ENCODE data around the gene DNHD1.
"Not testable (repeated sequence)": the region's sequence is repeated elsewhere in the genome, so short reads cannot be mapped to it uniquely, and the experiment has no call there.

DNHD1 gene

DNA sequence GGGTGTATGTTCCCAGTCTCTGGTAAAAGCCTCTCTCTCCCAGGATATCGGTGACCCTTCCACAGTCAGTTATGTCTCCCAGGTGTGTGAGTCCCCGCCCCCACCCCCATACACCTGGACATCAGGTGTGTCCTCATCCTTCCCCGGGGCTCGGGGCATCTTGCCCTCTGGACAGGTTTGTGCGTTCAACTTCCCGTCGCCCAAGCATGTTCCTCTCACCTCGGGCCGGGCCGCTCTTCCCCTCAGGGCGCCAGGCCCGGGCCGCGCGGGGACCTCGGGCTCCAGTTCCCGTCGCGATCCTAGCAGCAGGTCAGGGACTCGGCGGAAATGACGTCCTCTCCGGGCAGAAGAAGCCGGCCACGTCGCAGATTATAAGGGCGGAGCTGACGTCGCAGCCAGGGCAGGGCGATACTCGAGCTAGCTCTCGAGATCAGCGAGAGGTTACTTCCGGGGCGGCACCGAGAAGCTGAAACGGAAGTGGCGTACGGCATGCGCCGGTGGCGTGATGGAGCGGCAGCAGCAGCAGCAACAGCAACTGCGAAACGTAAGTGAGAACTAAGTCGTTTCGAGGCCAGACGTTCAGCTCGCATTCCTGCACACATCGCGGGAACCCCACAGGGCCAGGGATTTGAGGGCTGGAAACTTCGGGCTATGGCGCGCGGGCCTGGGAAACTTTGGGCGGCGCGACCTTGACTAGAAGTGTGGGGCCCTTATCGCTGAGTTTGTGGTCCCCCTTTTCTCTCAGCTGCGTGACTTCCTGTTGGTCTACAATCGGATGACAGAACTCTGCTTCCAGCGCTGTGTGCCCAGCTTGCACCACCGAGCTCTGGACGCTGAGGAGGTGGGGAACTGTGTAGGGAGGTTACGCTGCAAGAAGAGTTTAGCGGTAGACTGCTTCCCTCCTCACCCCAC lies 15.8 kb upstream of the DNHD1 start, which contains the start of the genes ARFIP2 and TIMM10B:
Gene ARFIP2 (minus strand): TSS at position 320 of the 912 bp plus-strand sequence. CDS start 910 bp downstream, outside the sequence.
Gene TIMM10B (plus strand): TSS at position 490 of the 912 bp plus-strand sequence. CDS start 16 bp downstream, at position 506.
- DNase-seq (ENCODE audit: low read depth in 2 of 2), result peak; percentile 83 to 86

GRCh38 chr11:6481924-6482275 lies 15.2 kb upstream of the DNHD1 start:
- no peak for DNase-seq (ENCODE audit: low read depth in 2 of 2)

DNA sequence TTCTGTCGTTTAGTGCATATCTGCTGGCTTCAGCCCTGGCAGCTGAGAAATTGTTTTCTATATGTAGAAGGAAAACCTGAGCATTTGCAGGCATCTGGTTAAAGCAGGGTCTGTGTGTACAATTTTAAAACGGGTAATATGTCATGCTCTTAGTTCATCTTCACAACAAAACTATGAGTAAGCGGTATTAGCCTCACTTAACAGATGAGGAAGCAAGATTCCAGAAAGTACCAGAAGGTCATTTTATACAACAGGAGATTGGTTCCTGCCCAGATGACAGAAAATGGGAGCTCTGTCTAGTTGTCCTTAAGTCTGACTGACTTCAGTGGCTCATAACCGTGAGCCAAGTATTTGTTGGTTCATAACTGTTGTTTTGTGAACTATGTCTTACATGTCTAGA lies 14.6 kb upstream of the DNHD1 start:
- no peak for DNase-seq (ENCODE audit: low read depth in 2 of 2)

- no peak for DNase-seq (ENCODE audit: low read depth in 2 of 2)
These were observed 14.1 kb upstream of the DNHD1 start for GRCh38 chr11:6483015-6483414.

DNA sequence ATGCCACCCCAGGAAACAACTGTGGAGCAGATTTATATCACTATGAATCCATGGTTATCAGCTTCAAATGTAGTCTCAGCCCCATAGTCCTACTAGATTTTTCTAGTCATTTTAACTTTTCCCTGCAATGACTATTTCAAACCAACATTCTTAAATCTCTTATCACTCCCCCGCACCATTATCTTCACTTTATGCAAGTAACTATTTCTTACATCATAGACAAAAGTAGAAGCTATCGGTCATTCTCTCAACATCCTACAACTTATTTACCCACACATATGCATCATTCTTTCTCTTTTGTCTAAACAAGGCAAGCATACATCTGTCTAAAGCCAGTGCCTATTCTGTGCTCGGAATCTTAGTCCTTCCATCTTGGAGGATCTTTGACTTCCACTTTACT lies 11.4 kb upstream of the DNHD1 start:
- DNase-seq (ENCODE audit: low read depth in 2 of 2), result no peak

DNA sequence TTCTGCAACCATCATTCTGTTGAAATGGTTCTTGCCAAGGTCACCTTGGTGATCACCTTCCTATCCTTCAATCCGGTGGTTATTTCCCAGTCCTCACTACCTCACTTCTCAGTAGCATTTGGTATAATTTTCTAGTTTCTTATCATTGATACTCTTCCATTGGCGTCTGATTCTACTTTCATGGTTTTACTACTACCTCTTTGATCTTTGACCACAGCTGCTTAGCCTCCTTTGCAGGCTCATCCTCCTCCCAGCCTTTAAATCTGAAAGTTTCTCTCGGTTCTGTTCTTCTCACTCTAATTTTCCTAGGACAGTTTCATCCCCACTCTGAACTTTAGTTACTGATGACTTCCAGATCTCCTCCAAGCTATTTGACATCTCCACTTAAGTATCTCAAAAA lies 10.8 kb upstream of the DNHD1 start:
- no peak for DNase-seq (ENCODE audit: low read depth in 2 of 2)

- DNase-seq (ENCODE audit: low read depth in 2 of 2), result no peak
These were observed 10.1 kb upstream of the DNHD1 start for GRCh38 chr11:6486938-6487337.

GRCh38 chr11:6488342-6488741 lies 8.7 kb upstream of the DNHD1 start:
- no peak for DNase-seq (ENCODE audit: low read depth in 2 of 2)

DNA sequence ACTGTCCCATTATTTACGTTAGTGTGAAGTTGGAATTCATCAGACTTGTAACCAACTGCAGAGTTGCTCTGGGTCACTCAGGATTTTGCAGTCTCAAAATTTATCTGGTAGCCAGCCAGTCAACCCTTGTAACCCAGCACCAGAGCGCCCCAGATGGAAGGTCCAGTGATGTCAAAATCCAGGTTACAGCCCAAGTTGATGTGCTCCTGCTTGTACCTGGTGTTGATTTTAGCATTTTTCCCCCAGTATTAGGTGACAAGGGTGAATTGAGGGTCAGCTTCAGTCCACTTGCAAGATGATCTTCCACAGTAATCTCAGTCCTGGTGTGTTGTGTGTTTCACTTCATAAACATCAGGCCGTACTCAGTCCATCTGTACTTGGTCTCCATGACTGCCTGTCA lies 8.3 kb upstream of the DNHD1 start:
- no peak for DNase-seq (ENCODE audit: low read depth in 2 of 2)

DNA sequence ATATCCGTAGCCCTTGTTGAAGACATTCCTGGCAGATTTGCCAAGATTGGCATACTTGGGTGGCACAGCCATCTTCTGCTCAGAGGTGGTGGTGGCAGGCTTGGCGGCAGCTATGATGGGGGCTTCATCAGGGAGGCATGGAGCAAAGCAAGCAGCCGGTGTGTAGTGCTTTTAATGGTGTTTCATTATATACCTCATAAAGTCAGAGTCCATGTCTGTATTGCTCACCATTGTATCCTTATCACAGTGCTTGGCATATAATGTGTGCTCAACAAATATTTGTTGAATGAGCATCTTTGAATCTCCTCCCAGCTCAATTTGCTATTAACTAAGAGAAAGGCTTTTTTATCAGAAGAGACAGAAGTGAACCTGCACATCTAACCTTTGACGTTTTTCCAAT lies 7.8 kb upstream of the DNHD1 start:
- DNase-seq (ENCODE audit: low read depth in 2 of 2), result no peak

GRCh38 chr11:6498121-6498520 lies 1.0 kb downstream of the DNHD1 start:
- DNase-seq (ENCODE audit: low read depth in 2 of 2), result no peak

DNA sequence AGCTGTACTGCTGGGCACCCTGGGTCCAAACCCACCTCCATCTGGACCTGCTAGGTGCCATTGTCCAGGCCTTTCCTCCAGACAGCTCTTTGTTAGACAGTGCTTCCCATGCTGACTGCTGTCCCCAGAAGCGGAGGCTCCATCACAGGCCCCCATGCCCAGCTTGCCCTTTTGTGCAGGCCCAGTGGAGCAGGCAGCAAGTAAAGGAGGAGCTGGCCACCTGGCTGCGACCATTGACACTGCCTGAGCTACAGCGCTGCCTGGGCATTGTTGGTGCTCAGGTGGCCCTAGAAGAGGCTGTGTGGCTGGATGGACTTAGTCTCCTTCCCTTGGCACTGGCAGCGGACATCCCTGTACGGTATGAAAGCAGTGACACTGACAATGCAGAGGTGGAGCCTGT lies 1.5 kb downstream of the DNHD1 start:
- no peak for DNase-seq (ENCODE audit: low read depth in 2 of 2)

DNA sequence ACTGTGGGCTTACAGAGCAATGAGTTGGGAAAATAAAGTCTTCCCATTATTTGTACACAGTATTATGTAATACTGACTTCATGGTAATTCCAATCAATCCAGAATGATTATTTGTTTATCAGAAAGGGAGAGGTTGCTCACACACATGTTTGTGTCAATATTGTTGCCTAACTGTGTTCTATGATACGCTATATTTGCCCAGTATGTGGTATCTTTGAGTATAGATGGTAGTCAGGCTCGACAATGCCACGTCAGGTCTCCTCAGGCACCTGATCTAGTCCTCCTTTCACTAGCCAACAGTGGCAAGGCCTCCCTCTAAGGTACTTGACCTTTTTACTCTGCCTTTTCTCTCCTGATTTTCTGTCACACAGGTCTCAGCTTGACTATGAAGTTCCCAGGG lies 5.3 kb downstream of the DNHD1 start:
- no peak for DNase-seq (ENCODE audit: low read depth in 2 of 2)

- no peak for DNase-seq (ENCODE audit: low read depth in 2 of 2)
These were observed 7.1 kb downstream of the DNHD1 start for GRCh38 chr11:6504166-6504565.

GRCh38 chr11:6505577-6506240 lies 8.6 kb downstream of the DNHD1 start:
- DNase-seq (ENCODE audit: low read depth in 2 of 2), result no peak

DNA sequence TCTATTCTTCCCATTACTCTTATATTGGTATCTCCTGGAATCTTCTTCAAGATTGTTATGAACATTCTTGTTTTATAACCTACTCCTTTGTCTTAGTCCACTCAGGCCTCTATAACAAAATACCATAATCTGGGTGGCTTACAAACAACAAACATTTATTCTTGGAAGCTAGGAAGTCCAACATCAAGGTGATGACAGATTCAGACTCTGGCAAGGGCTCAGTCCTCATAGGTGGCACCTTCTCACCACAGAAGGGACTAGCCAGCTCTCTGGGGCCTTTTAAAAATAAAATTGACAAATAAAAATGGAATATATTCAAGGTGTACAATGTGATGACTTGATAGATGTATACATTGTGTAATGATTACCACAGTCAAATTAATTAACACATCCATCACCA lies 19.8 kb downstream of the DNHD1 start:
- no peak for DNase-seq (ENCODE audit: low read depth in 2 of 2)

GRCh38 chr11:6520265-6520664 lies 23.2 kb downstream of the DNHD1 start:
- DNase-seq (ENCODE audit: low read depth in 2 of 2), result no peak

GRCh38 chr11:6521946-6522345 lies 24.9 kb downstream of the DNHD1 start:
- DNase-seq (ENCODE audit: low read depth in 2 of 2), result not testable (repeated sequence)

GRCh38 chr11:6523253-6523652 lies 26.2 kb downstream of the DNHD1 start:
- no peak for DNase-seq (ENCODE audit: low read depth in 2 of 2)

DNA sequence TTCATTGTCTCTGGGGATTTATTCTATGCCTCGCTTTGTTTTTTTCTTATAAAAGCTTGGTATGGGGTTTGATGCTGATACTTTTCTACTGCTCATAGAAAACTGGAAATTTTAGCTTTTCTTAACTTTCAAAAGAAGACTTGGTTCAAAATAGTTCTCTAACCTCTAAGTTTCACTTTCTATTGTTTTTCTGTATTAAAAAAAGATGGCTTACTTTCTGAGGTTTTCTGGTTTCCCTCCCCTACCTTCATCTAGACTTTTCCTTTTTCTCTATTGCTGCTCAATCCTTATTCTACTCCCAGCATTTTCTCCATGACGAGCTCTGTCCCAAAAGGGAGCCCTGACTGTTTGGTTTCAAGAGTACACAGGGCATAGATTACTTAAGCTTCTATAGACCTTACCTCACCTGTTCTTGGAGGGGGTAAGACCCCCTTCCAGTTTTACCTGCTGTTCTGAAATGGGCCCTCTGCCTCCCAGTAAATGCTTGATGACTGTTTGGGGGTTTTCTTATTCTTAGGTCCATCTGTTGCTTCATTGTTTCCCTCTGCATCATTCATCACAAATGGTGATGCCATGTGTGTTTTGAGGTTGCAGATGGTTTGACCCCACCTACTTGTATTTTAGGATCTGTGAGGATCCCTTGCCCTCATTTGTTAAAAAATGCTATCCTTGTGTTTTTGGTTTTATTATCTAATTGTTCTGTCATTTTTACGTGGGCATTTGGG lies 29.5 kb downstream of the DNHD1 start:
- no peak for DNase-seq (ENCODE audit: low read depth in 2 of 2)

DNA sequence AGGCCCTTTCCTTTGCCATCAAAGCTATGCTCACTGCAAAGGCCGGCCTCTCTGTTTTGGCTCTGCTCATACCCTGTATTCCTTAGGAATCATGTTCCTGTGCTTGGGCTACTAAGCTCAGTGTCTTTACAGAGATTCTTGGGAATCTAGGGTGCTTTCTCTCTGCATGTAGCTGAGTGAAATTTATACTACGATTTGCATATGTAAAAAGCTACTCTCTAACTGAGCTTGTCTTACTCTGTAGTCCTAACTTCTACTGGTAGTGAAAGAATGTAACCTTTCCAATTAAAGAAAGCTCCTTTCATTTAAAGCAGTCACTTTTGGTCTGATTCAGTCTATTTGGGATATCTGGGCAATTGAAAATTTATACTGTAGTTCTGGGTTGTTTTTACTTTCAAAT lies 32.2 kb downstream of the DNHD1 start:
- DNase-seq (ENCODE audit: low read depth in 2 of 2), result no peak

GRCh38 chr11:6530848-6531247 lies 33.8 kb downstream of the DNHD1 start:
- DNase-seq (ENCODE audit: low read depth in 2 of 2), result no peak

All from stimulated activated CD4-positive, alpha-beta T cell treated with anti-CD3 and anti-CD28 coated beads, Interleukin-1b, Interleukin-23, amount 100 ng/mL, for 1 hour (primary cell).